Fibroblast of upper back skin (primary cell): ENCODE results near the gene HIPK2.

Experiments
- DNase-seq: peaks from one replicate; pipeline ENCODE4 v3.0.0-alpha.2; 2013

Gene HIPK2

GRCh38 chr7:139733751-139734150, 44.0 kb downstream of the HIPK2 start:
- no peak for DNase-seq

DNA sequence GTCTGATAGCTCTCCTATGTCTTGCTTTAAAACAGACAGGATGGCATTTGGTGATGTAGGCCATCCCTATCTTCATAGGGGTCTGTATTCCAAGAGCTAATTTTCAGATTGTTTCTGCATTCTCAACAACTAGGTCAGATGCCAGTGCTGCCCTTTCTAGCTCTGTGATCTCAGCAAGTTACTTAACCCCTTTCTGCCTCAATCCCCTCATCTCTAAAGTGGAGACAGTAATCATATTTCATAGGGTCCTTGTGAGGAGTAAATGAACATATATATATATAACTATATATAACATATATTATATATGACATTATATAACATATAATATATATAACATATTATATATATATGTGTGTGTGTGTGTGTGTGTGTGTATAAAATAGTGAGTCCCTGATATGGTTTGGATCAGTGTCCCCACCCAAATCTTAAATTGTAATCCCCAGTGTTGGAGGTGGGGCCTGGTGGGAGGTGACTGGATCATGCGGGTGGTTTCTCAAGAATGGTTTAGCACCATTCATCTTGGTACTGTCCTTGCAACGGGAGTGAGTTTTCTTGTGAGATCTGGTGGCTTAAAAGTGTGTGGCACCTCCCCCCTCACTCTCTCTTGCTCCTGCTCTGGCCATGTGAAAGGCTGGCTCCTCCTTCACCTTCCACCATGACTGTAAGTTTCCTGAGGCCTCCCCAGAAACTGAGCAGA, 45.2 kb downstream of the HIPK2 start:
- no peak for DNase-seq

- peak; percentile 69 for DNase-seq
These were observed 45.9 kb downstream of the HIPK2 start for GRCh38 chr7:139731802-139732470.

DNA sequence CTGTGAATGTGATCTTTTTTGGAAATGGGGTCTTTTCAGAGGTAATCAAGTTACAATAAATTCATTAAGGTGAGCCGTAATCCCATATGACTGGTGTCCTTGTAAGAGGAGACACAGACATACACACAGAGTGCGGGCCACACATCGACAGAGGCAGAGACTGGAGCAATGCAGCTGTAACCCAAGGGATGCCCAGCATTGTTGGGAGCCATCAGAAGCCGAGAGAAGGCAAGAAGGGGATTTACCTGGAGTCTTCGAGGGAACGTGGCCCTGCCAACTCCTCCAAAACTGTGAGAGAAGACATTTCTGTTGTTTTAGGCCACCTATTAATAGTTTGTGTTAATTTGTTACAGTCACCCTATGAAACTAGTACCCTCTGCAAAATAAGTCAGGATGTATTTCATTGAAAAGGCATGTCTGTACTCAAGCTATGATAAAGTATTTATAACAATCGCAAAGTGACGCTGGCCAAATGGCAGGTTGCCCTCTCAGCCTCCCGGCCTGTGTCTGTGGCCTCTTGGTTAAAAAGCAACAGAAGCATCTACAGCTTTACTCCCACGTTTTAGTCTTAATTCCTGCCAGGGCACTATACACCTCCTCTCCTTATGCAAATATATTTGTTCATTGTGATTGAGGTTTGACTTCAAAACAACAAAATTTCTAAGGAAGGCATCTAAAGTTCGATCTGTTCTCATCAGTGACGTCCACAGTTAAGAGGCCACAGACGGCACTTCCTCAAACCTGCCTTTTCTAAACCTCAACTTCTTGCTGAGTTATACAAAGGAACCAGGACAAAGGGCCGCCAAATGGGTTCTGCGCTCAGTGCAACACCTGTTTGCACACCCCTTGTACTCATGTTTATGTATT, 46.8 kb downstream of the HIPK2 start:
- no peak for DNase-seq

DNA sequence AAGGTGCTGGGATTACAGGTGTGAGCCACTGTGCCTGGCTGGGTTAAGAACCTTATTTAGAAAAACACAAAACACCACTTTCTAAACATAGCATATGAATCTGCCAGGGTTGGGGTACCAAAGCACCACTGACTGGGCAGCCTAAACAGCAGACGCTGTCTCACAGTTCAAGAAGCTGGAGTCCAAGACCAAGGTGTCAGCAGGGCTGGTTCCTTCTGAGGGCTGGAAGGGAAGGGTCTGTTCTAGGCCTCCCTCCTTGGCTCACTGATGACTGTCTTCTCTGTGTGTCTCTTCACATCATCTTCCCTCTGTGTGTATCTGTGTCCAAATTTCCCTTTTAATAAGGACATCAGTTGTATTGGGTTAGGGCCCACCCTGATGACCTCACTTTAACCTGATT, 49.6 kb downstream of the HIPK2 start:
- DNase-seq: no peak

- peak; percentile 26 for DNase-seq
These were observed 50.6 kb downstream of the HIPK2 start for GRCh38 chr7:139727151-139727705.

GRCh38 chr7:139726485-139726869, 51.3 kb downstream of the HIPK2 start:
- DNase-seq: no peak

- DNase-seq: no peak
These were observed 51.8 kb downstream of the HIPK2 start for GRCh38 chr7:139725858-139726484.

GRCh38 chr7:139725077-139725476, 52.7 kb downstream of the HIPK2 start:
- DNase-seq: peak; percentile 34

DNA sequence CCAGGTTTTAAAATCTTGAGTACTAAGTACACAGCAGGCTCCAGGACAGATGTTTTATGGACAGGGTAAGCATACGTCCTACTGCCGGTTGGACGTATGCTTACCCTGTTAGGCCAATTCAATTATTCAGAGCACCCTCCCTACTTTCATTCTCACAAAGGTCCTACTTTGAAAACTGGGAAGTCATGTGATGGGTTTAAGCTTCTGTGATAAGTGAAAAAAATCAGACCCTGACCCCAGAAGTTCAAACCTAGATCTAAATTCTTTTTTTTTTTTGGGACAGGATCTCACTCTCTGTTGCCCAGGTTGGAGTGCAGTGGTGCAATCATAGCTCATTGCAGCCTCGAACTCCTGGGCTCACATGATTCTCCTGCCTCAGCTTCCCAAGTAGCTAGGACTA, 55.2 kb downstream of the HIPK2 start:
- DNase-seq: no peak

DNA sequence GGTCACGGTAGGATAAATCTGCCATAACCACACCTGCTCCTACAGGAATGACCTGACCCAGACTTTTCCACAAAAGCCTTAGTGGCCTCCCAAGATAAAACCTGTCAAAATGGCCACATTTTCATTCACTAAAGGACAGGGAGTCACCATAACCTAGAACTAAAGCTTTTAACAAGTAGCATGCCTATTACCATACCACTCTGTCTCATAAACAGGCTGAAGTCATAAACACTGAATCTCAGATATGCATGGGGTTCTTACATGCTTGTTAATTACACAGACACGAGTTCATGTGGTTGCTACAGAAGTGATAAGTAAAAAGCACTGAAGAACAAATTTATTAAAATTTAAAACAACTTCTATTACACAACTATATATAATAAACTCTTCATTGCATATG, 56.0 kb downstream of the HIPK2 start:
- no peak for DNase-seq

DNA sequence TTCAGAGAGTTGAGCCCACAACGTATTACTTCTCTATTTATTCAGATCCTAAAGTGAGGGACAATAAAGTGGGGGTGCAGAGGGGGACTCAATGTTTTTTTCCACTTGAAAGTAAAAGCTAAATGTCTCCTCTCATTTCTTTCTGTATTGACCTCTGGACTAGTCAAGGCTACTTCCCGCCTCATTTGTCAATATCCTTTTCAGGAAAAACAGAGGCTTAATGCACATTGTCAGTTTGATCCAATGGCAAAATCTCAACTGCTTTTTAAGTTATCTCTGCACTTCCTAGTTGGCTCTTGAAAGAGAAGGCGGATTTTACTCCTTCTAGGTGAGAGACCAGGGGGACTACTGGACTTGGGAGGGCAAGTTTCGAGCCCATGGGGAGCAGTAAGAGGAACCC, 56.4 kb downstream of the HIPK2 start:
- no peak for DNase-seq

DNA sequence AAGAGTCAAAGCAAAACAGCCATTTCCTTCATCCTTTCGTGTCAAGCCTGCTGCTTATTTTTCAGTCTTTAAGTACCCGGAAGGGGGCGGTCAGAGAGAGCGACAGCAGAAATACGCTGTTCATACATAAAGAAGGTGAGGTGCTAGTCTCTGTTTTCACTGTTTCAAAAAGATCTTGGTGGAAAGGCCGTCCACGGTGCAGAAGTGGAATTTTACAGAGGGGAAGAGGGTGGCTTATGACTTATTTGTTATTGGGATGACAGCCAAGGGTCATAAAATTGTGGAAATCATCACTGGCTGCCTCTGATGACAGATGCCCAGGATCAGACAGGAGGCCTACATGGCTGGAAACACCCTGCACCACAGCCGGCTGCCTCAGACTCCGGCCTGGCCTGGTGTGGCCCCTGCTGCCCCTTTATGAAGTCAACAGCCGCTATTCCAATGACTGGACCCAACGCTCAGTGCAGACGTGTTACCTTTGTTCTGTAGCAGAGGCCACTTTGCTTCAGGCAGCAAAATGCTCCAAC, 57.0 kb downstream of the HIPK2 start:
- peak; percentile 56 for DNase-seq

DNA sequence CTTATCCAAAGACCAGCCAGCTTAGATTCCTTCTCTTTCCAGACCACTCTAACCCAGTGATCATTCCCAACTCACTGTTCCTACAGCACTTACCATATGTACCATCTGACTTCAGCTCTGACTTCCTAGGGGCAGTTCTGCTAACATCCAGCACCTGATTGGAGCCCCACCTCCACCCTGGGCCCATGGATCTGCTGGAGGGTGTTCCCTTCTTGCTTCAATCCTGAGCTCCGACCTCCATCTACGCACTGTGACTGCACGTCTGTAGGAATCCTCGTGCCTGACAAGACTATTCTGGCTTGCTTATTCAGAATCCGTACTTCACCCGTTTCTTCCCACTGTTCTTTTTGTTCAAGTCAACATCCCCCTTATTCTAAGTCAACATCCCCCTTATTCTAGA, 57.6 kb downstream of the HIPK2 start:
- DNase-seq: no peak

DNA sequence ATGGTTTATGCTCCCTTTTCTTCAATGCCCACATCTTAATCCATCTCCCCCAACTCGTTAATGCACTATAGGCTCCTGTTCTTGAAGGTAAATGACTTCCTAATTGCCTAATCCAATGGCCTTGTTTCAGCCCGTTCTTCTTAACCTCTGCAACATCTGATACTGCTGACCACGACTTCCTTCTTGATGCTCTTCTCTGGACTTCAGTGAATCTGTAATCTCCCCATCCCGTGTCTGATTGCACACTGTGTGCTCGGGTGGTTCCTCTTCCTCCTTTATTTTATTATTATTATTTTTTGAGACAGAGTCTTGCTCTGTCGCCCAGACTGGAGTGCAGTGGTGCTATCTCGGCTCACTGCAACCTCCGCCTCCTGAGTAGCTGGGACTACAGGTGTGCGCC, 58.9 kb downstream of the HIPK2 start:
- DNase-seq: no peak

GRCh38 chr7:139718141-139718540, 59.7 kb downstream of the HIPK2 start:
- no peak for DNase-seq

DNA sequence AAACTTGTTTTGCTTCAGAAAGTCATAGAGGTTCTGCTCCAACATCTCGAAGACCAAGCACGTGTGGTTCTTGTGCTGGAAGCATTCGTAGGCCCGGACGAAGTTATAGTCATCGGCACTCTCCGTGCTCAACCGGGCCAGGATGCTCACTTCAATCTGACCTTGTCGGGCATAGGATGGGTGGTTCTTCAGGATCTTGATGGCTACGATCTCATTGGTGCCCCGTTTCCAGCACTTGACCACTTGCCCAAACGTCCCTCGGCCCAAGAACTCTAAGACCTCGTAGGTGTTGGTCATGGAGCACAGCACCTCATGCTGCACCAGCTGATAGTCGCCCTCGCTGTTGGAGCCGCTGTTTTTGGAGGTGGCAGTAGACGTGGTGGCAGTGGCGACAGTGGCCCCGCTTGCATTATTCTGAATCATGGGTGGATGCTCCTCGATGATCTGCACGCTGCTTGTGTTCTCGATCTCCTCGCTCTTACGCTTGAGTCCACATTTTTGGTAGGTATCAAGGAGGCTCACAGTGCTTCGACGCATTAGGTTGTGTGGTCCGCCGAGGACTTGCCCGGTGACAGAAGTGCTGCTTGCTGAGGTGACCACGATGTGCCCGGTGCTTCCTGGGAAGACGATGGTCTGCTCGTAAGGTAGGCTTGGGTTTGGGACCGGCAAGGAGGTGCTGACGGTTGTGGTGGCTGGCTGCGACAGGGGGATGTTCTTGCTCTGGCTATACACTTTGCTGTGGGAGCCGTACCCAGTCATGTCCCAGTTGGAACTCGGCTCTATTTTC, 61.4 kb downstream of the HIPK2 start:
- no peak for DNase-seq

GRCh38 chr7:139715194-139715815, 62.5 kb downstream of the HIPK2 start:
- no peak for DNase-seq

DNA sequence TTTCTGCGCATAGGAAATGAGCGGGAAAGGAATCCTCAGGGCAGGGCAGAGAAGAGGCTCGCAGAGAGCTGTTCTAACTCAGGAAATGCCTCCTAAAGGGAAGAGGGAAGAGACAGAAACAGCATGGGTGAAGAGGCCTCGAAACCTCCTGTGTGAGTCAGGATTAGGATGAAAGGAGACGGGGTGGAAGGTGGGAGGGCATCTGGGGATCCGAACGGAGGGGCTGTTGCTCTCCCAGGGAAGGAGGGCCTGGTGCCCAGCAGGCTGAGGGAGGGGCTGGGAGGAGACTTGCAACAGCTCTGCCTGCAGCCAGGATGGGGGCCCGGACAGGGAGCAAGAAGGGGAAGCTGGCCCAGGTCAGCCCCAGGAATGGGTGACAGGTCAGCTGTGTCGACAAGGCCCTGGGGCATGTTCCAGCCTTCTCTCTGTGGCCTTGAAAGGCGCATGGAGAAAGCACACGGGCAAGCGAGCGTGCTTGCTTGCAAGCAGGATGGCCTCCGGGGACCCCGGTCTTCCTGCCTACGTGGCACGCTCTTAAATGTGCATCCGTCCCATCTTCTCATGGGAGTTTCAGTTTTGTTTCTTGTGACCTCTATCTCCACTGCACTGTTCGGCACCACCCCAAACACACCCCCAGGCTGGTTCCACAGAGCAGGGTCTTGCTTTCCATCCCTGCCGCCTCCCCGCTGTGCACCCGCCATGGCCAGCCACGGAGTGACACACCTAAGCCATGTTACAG, 63.5 kb downstream of the HIPK2 start:
- no peak for DNase-seq

DNA sequence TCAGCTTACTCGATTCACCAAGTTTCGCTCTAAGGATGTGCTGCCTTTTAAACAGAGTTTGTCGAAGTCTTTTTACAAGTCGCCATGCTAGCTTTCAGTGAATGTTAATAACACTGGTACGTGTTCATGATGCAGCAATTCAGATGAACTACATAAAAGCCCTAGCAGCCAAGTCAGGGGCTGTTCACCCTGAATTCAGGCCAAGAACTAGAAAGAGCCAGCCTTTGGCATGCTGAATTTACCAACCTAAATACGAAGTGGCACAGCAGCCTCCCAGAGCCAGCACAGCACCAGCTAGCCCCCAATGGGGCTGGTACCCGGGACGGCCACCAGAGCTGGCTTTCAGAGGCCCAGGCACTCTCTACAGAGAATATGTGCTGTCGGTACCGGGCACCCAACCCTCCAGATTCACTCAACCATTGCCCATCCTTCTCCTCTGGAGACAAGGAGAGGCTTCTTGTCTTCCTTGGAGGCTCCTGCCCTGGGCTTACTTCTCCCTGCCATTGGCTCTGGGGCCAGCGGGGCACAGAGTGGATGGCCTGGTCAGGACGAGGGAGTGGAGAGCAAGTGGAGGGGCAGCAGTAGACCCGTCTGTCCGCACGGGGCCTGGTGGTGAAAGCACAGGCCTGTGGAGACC, 64.2 kb downstream of the HIPK2 start:
- no peak for DNase-seq
